Thoracic aorta (tissue), 2 donors: Measurements from ENCODE around the gene YKT6. TPM values are rescaled to one million over a fixed set of nuclear protein-coding genes. Genes with fewer than 3 reads are reported as not detected.

ENCODE experiments used
- ATAC-seq: fragments of 150-250 bp; one replicate; pipeline ENCODE4 v1.8.0; 2017; ENCODE audit warnings: low read depth; ENCODE audit not compliant: insufficient number of reproducible peaks, low FRiP score
- DNase-seq: peaks from one replicate; pipeline ENCODE4 v3.0.0-alpha.2; 2020; ENCODE audit warnings: low spot score
- H3K27ac ChIP-seq, 2 donors: fragments of 200-600 bp; sonication (generic); 1 replicate in 1 of 2; 2 replicates in 1 of 2; pipeline ENCODE4 v1.5.1; 2016; ENCODE audit warnings: mild to moderate bottlenecking in 2 of 2, moderate library complexity in 2 of 2
- H3K27me3 ChIP-seq: fragments of 200-600 bp; sonication (generic); replicated peaks from 2 replicates; pipeline ENCODE4 v1.6.0; 2016; ENCODE audit warnings: mild to moderate bottlenecking; ENCODE audit not compliant: insufficient read depth
- H3K36me3 ChIP-seq: fragments of 200-600 bp; sonication (generic); one replicate; pipeline ENCODE4 v1.5.1; 2016
- H3K4me1 ChIP-seq, 2 donors: fragments of 200-600 bp; sonication (generic); 1 replicate in 1 of 2; 2 replicates in 1 of 2; pipeline versions ENCODE4 v1.5.1 to v1.6.0; 2016; ENCODE audit warnings: low read depth in 2 of 2, mild to moderate bottlenecking in 1 of 2; ENCODE audit not compliant: control insufficient read depth in 1 of 2
- H3K4me3 ChIP-seq: fragments of 200-600 bp; sonication (generic); 2 replicates; pipeline ENCODE4 v1.5.1; 2016; ENCODE audit warnings: mild to moderate bottlenecking
- H3K9me3 ChIP-seq: fragments of 200-600 bp; sonication (generic); 2 replicates; pipeline ENCODE4 v1.5.1; 2016
- CTCF ChIP-seq: fragments of 200-600 bp; sonication (generic); IDR thresholded peaks from one replicate; pipeline ENCODE4 v1.5.1; 2019; ENCODE audit warnings: antibody characterized with exemption
- total RNA-seq, 2 donors: library from RNA; depleted of rRNA; stranded (reverse); fragments of >200 nt; gene quantifications; one replicate each; pipeline versions ENCODE4 v1.1.0 to v1.2.3, GENCODE V29; 2016

YKT6 gene
- total RNA-seq, 2 donors from 2014 or later, result 62.0 to 69.6 TPM

GRCh38 chr7:44180631-44181030 is 20.1 kb upstream of the YKT6 start:
- Histone ChIP-seq H3K36me3 (no peaks in the 10 kb centered on the region), H3K27me3 (no peaks in the 10 kb centered on the region), H3K4me3 (no peak overlapping the region), H3K4me1 (peaks cover 0 to 9% of the 10 kb centered on the region in 2 donors), H3K9me3 (no peaks in the 10 kb centered on the region), H3K27ac (no peak overlapping the region)
- no peak for DNase-seq
- no peak for TF ChIP-seq CTCF
- no peak for ATAC-seq

GRCh38 chr7:44182827-44183226 is 18.0 kb upstream of the YKT6 start:
- no peak overlapping the region for H3K27ac ChIP-seq
- H3K27me3 ChIP-seq, result no peaks in the 10 kb centered on the region
- H3K36me3 ChIP-seq, result no peaks in the 10 kb centered on the region

GRCh38 chr7:44183386-44183785 is 17.4 kb upstream of the YKT6 start:
- ATAC-seq (no peak), DNase-seq (no peak)
- Histone ChIP-seq H3K27ac (no peak overlapping the region), H3K4me3 (no peak overlapping the region), H3K9me3 (no peaks in the 10 kb centered on the region), H3K4me1 (no peaks in the 10 kb centered on the region), H3K27me3 (no peaks in the 10 kb centered on the region), H3K36me3 (no peaks in the 10 kb centered on the region)
- no peak for TF ChIP-seq CTCF

More at GRCh38 chr7:44182827-44183226, 18.0 kb upstream of the YKT6 start:
- Histone ChIP-seq H3K4me3 (no peak overlapping the region), H3K9me3 (no peaks in the 10 kb centered on the region), H3K4me1 (peaks cover 0 to 3% of the 10 kb centered on the region in 2 donors)
- DNase-seq (no peak), ATAC-seq (no peak)
- no peak for TF ChIP-seq CTCF

- no peak for TF ChIP-seq CTCF
Observed at GRCh38 chr7:44184206-44184872, 16.4 kb upstream of the YKT6 start.

GRCh38 chr7:44184873-44185446 is 15.8 kb upstream of the YKT6 start:
- Histone ChIP-seq H3K4me1 (no peaks in the 10 kb centered on the region), H3K27me3 (no peaks in the 10 kb centered on the region), H3K36me3 (no peaks in the 10 kb centered on the region), H3K9me3 (no peaks in the 10 kb centered on the region), H3K27ac (no peak overlapping the region), H3K4me3 (no peak overlapping the region)
- TF ChIP-seq CTCF, result no peak
- no peak for ATAC-seq
- DNase-seq, result no peak

More at GRCh38 chr7:44184206-44184872, 16.4 kb upstream of the YKT6 start:
- H3K27ac ChIP-seq, result no peak overlapping the region
- DNase-seq (no peak), ATAC-seq (no peak)
- no peaks in the 10 kb centered on the region for H3K36me3 ChIP-seq
- H3K9me3 ChIP-seq, result no peaks in the 10 kb centered on the region
- H3K4me1 ChIP-seq, result no peaks in the 10 kb centered on the region
- no peak overlapping the region for H3K4me3 ChIP-seq
- H3K27me3 ChIP-seq, result no peaks in the 10 kb centered on the region
